ENCODE results near the gene DHDH. TPM values are rescaled to one million over a fixed set of nuclear protein-coding genes. Genes with fewer than 3 reads are reported as not detected.

Gene DHDH
- total and polyA plus RNA-seq, 2 of the 13 experiments (the other 11 are each of a cell fraction or from before 2014, with no cell fraction given): 0.13 to 0.91 TPM

DNA sequence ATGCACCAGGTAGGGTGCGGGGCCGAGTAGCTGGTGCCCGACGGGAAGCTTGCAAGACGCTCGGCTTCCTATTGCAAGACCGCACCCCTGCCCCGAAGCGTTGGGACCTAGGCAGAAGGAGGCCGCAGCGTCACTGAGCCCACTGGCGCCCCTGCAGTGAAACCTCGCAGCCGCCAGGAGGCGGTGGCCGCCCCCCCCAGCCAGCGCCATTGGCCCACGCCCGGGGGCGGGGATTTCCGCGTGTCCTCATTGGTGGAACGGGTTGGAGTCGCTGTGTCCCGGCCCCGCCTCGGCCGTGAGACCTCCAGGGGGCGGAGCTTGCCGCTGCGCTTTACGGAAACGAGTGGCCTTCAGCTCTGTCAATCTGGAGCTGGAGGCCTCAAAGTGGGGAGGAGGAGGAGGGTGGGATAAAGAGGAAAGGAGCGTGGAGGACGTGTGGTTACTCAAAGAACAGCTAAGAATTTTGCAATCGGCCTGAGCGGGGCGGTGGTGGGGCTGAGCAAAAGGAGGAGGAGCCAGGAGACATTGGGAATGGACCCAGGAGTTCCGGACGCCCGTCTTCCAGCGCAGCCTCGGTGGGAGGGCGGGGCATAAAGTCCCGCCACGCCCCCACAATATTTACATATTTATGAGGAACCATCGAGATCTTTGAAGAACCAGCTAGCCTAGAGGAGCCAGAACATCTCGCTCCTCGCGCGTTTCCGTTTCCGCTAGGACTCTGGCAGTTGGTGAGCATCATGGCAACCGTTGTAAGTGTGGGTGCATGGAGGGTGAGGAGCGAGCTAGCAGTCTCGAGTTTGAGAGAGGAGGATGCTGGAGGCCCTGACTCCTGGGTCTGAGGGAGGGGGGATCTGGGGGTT lies 59.9 kb downstream of the DHDH start, which contains the start of the genes GYS1 and RUVBL2 (continued):
- TF ChIP-seq, protein P1, sequence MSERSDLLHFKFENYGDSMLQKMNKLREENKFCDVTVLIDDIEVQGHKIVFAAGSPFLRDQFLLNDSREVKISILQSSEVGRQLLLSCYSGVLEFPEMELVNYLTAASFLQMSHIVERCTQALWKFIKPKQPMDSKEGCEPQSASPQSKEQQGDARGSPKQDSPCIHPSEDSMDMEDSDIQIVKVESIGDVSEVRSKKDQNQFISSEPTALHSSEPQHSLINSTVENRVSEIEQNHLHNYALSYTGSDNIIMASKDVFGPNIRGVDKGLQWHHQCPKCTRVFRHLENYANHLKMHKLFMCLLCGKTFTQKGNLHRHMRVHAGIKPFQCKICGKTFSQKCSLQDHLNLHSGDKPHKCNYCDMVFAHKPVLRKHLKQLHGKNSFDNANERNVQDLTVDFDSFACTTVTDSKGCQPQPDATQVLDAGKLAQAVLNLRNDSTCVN (CRISPR knock-in tag; IDR thresholded peaks at IDR 0.05; ENCODE audit: borderline replicate concordance): no peak; the same call in 1 of the 2 replicates
- no peak for TF ChIP-seq ZBTB10 (CRISPR knock-in tag; IDR thresholded peaks at IDR 0.05; ENCODE audit: borderline replicate concordance)
- TF ChIP-seq SMARCE1 (IDR thresholded peaks at IDR 0.05; ENCODE audit: borderline replicate concordance): no peak
- TF ChIP-seq, protein P2, sequence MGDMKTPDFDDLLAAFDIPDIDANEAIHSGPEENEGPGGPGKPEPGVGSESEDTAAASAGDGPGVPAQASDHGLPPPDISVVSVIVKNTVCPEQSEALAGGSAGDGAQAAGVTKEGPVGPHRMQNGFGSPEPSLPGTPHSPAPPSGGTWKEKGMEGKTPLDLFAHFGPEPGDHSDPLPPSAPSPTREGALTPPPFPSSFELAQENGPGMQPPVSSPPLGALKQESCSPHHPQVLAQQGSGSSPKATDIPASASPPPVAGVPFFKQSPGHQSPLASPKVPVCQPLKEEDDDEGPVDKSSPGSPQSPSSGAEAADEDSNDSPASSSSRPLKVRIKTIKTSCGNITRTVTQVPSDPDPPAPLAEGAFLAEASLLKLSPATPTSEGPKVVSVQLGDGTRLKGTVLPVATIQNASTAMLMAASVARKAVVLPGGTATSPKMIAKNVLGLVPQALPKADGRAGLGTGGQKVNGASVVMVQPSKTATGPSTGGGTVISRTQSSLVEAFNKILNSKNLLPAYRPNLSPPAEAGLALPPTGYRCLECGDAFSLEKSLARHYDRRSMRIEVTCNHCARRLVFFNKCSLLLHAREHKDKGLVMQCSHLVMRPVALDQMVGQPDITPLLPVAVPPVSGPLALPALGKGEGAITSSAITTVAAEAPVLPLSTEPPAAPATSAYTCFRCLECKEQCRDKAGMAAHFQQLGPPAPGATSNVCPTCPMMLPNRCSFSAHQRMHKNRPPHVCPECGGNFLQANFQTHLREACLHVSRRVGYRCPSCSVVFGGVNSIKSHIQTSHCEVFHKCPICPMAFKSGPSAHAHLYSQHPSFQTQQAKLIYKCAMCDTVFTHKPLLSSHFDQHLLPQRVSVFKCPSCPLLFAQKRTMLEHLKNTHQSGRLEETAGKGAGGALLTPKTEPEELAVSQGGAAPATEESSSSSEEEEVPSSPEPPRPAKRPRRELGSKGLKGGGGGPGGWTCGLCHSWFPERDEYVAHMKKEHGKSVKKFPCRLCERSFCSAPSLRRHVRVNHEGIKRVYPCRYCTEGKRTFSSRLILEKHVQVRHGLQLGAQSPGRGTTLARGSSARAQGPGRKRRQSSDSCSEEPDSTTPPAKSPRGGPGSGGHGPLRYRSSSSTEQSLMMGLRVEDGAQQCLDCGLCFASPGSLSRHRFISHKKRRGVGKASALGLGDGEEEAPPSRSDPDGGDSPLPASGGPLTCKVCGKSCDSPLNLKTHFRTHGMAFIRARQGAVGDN (CRISPR knock-in tag; IDR thresholded peaks at IDR 0.05): peak; percentile 75
- no peak for TF ChIP-seq NKX3-1 (CRISPR knock-in tag; IDR thresholded peaks at IDR 0.05)
- no peak for TF ChIP-seq HHEX (CRISPR knock-in tag; IDR thresholded peaks at IDR 0.05)
- peak; percentile 20 for TF ChIP-seq FOXA3 (CRISPR knock-in tag; IDR thresholded peaks at IDR 0.05)
- TF ChIP-seq MED13 (CRISPR knock-in tag; IDR thresholded peaks at IDR 0.05): no peak
- TF ChIP-seq, protein P3, sequence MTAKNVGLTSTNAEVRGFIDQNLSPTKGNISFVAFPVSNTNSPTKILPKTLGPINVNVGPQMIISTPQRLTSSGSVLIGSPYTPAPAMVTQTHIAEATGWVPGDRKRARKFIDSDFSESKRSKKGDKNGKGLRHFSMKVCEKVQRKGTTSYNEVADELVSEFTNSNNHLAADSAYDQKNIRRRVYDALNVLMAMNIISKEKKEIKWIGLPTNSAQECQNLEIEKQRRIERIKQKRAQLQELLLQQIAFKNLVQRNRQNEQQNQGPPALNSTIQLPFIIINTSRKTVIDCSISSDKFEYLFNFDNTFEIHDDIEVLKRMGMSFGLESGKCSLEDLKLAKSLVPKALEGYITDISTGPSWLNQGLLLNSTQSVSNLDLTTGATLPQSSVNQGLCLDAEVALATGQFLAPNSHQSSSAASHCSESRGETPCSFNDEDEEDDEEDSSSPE (CRISPR knock-in tag; IDR thresholded peaks at IDR 0.05): peak; percentile 58
- no peak for TF ChIP-seq ZNF660 (CRISPR knock-in tag; IDR thresholded peaks at IDR 0.05; ENCODE audit: borderline replicate concordance, low read depth)
- no peak for TF ChIP-seq RFX3 (CRISPR knock-in tag; IDR thresholded peaks at IDR 0.05)
- no peak for TF ChIP-seq JUN (CRISPR knock-in tag; IDR thresholded peaks at IDR 0.05)
- TF ChIP-seq NFATC3 (CRISPR knock-in tag; IDR thresholded peaks at IDR 0.05): no peak
- TF ChIP-seq, protein P4, sequence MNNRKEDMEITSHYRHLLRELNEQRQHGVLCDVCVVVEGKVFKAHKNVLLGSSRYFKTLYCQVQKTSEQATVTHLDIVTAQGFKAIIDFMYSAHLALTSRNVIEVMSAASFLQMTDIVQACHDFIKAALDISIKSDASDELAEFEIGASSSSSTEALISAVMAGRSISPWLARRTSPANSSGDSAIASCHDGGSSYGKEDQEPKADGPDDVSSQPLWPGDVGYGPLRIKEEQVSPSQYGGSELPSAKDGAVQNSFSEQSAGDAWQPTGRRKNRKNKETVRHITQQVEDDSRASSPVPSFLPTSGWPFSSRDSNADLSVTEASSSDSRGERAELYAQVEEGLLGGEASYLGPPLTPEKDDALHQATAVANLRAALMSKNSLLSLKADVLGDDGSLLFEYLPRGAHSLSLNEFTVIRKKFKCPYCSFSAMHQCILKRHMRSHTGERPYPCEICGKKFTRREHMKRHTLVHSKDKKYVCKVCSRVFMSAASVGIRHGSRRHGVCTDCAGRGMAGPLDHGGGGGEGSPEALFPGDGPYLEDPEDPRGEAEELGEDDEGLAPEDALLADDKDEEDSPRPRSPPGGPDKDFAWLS (CRISPR knock-in tag; IDR thresholded peaks at IDR 0.05; ENCODE audit: borderline replicate concordance): no peak
- TF ChIP-seq ZNF18 (CRISPR knock-in tag; IDR thresholded peaks at IDR 0.05; ENCODE audit: insufficient replicate concordance): peak; percentile 53
